22Rv1 (cell line): ENCODE data around the gene NRG3.

Source experiments
- ZFX ChIP-seq: fragments of 450-650 bp; IDR thresholded peaks from 2 replicates; pipeline ENCODE4 v1.6.1; 2017; ENCODE audit warnings: antibody characterized with exemption, borderline replicate concordance
- TF ChIP-seq, protein P1 (sequence below): fragments of 450-650 bp; IDR thresholded peaks from 2 replicates; pipeline ENCODE4 v1.5.1; 2017; ENCODE audit warnings: mild to moderate bottlenecking

DNA sequence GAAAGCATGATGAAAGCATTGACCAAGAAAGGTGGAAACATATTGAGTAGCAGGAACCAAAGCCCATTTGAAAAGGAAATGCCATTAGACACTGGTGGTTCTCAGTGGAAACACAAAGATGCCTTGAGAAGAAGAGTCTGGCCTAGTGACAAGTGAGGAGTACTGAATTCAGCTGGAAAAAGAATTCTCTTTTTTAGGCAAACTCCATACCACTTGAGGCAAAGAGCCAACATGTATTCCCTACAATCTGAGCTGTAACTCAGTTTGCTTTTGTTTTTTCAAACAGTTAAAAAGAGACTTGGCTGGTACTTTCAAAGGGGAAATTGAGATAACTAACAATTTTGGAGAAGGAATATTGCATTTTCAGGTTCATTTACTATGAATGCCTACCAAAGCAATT, 624.0 kb downstream of the NRG3 start:
- TF ChIP-seq, protein P1, sequence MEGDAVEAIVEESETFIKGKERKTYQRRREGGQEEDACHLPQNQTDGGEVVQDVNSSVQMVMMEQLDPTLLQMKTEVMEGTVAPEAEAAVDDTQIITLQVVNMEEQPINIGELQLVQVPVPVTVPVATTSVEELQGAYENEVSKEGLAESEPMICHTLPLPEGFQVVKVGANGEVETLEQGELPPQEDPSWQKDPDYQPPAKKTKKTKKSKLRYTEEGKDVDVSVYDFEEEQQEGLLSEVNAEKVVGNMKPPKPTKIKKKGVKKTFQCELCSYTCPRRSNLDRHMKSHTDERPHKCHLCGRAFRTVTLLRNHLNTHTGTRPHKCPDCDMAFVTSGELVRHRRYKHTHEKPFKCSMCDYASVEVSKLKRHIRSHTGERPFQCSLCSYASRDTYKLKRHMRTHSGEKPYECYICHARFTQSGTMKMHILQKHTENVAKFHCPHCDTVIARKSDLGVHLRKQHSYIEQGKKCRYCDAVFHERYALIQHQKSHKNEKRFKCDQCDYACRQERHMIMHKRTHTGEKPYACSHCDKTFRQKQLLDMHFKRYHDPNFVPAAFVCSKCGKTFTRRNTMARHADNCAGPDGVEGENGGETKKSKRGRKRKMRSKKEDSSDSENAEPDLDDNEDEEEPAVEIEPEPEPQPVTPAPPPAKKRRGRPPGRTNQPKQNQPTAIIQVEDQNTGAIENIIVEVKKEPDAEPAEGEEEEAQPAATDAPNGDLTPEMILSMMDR = no peak
- TF ChIP-seq ZFX = no peak
